Measurements from ENCODE around the gene DTX1.

Gene DTX1

DNA sequence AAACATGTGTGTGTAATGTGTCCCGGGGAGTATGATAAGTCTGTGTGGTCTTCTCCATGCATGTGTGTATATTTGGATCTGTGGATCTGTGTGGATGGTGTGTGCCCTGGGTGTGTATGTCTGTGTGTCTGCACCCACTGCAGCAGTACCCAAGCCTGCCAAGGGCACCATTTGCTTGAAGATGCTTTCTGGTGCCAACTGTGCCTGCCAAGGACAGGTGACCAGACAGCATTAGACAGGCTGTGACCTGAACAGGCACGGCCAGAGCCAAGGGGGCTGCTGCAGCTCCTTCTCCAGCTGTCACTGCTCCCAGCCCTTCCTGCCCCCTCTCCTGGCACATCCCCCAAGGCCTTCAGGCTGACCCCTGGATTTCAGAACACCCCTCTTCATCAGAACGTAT, 35.0 kb downstream of the DTX1 start:
- Histone ChIP-seq H3K27ac (ENCODE audit: low read depth, low read length) (peak overlapping the region; percentile 97), H3K4me3 (ENCODE audit: low read length) (peak overlapping the region; percentile 43; the same call in 1 of the 2 replicates), H4K20me1 (ENCODE audit: control insufficient read depth, insufficient read depth, low read depth, low read length) (no peaks in the 10 kb centered on the region), H3K4me2 (ENCODE audit: low read length) (peak overlapping the region; percentile 98), H3K79me2 (ENCODE audit: control insufficient read depth, low read length) (peaks cover 67% of the 10 kb centered on the region), H3K27me3 (ENCODE audit: control insufficient read depth, low read length) (no peaks in the 10 kb centered on the region), H3K36me3 (ENCODE audit: control insufficient read depth, low read length) (peaks cover 95% of the 10 kb centered on the region), H3F3A (ENCODE audit: control insufficient read depth, insufficient read depth) (peaks cover 67% of the 10 kb centered on the region), H3K9me2 (replicated peaks; ENCODE audit: control insufficient read depth, low read length) (no peaks in the 10 kb centered on the region), H3K4me1 (ENCODE audit: control insufficient read depth, low read length) (peaks cover 96% of the 10 kb centered on the region), H3K9me3 (ENCODE audit: control insufficient read depth, insufficient read depth, low read length) (no peaks in the 10 kb centered on the region)
- no peak for TF ChIP-seq EZH2phosphoT487 (IDR thresholded peaks at IDR 0.05; ENCODE audit: borderline replicate concordance, low read length)
- TF ChIP-seq, protein P1, sequence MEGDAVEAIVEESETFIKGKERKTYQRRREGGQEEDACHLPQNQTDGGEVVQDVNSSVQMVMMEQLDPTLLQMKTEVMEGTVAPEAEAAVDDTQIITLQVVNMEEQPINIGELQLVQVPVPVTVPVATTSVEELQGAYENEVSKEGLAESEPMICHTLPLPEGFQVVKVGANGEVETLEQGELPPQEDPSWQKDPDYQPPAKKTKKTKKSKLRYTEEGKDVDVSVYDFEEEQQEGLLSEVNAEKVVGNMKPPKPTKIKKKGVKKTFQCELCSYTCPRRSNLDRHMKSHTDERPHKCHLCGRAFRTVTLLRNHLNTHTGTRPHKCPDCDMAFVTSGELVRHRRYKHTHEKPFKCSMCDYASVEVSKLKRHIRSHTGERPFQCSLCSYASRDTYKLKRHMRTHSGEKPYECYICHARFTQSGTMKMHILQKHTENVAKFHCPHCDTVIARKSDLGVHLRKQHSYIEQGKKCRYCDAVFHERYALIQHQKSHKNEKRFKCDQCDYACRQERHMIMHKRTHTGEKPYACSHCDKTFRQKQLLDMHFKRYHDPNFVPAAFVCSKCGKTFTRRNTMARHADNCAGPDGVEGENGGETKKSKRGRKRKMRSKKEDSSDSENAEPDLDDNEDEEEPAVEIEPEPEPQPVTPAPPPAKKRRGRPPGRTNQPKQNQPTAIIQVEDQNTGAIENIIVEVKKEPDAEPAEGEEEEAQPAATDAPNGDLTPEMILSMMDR (IDR thresholded peaks at IDR 0.05; ENCODE audit: low read depth, low read length, poor library complexity, severe bottlenecking), result no peak

DNA sequence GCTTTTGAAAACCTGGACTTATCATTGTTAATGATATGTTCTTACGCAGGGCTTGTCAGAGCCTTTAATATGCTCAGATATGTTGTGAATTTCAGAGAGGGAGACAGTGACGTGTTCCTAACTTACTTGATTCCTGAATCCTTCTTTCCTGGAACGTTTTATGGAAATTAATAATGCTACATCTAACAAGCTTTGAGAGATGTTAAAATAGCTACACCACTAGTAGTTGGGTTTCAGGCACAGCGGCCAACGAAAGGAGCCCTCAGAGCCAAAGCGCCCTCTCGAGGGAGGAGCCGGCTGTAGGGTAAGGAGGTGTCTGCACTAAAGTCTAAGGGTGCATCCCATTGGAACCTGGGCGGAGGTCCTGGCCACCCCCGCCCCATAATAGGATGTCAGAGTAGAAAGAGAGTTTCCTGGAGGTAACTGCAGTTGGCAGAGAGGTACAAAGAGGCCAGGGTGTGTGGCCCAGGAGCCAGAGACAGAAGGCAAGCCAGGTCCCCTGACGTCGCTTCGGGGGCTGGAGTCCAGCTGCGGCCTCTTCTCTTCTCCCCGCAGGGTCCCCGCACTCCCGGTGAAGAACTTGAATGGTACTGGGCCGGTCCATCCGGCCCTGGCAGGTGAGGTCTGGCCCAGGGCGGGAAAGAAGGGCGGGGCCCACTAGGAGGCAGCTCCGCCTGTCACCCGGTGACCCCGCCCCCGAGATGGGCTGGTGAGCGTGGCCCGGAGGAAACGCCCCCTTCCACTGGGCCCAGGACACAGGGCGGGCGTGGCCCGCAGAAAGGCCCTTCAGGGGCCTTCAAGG, 36.3 kb downstream of the DTX1 start:
- H3K9me2 ChIP-seq (replicated peaks; ENCODE audit: control insufficient read depth, low read length), result no peaks in the 10 kb centered on the region
- H3F3A ChIP-seq (ENCODE audit: control insufficient read depth, insufficient read depth), result peaks cover 75% of the 10 kb centered on the region
- H3K9me3 ChIP-seq (ENCODE audit: control insufficient read depth, insufficient read depth, low read length), result no peaks in the 10 kb centered on the region
- H3K79me2 ChIP-seq (ENCODE audit: control insufficient read depth, low read length), result peaks cover 56% of the 10 kb centered on the region
- peak overlapping the region; percentile 98 for H3K4me2 ChIP-seq (ENCODE audit: low read length)
- H3K27ac ChIP-seq (ENCODE audit: low read depth, low read length), result peak overlapping the region; percentile 97
- H4K20me1 ChIP-seq (ENCODE audit: control insufficient read depth, insufficient read depth, low read depth, low read length), result no peaks in the 10 kb centered on the region
- no peak for TF ChIP-seq EZH2phosphoT487 (IDR thresholded peaks at IDR 0.05; ENCODE audit: borderline replicate concordance, low read length)
- TF ChIP-seq, protein P1 (IDR thresholded peaks at IDR 0.05; ENCODE audit: low read depth, low read length, poor library complexity, severe bottlenecking), result peak; percentile 74
- no peak overlapping the region for H3K4me3 ChIP-seq (ENCODE audit: low read length)
- H3K27me3 ChIP-seq (ENCODE audit: control insufficient read depth, low read length), result no peaks in the 10 kb centered on the region
- peaks cover 96% of the 10 kb centered on the region for H3K4me1 ChIP-seq (ENCODE audit: control insufficient read depth, low read length)
- peaks cover 98% of the 10 kb centered on the region for H3K36me3 ChIP-seq (ENCODE audit: control insufficient read depth, low read length)

- no peaks in the 10 kb centered on the region for H4K20me1 ChIP-seq (ENCODE audit: control insufficient read depth, insufficient read depth, low read depth, low read length)
- no peak overlapping the region; the same call in 1 of the 2 replicates for H3K27ac ChIP-seq (ENCODE audit: low read depth, low read length)
- H3K4me2 ChIP-seq (ENCODE audit: low read length), result no peak overlapping the region
- H3K27me3 ChIP-seq (ENCODE audit: control insufficient read depth, low read length), result no peaks in the 10 kb centered on the region
- no peak overlapping the region for H3K4me3 ChIP-seq (ENCODE audit: low read length)
- H3K9me3 ChIP-seq (ENCODE audit: control insufficient read depth, insufficient read depth, low read length), result no peaks in the 10 kb centered on the region
- no peaks in the 10 kb centered on the region for H3K9me2 ChIP-seq (replicated peaks; ENCODE audit: control insufficient read depth, low read length)
- H3K36me3 ChIP-seq (ENCODE audit: control insufficient read depth, low read length), result peaks cover 98% of the 10 kb centered on the region
- TF ChIP-seq EZH2phosphoT487 (IDR thresholded peaks at IDR 0.05; ENCODE audit: borderline replicate concordance, low read length), result no peak
- TF ChIP-seq, protein P1 (IDR thresholded peaks at IDR 0.05; ENCODE audit: low read depth, low read length, poor library complexity, severe bottlenecking), result no peak
- peaks cover 75% of the 10 kb centered on the region for H3F3A ChIP-seq (ENCODE audit: control insufficient read depth, insufficient read depth)
- H3K79me2 ChIP-seq (ENCODE audit: control insufficient read depth, low read length), result peaks cover 49% of the 10 kb centered on the region
- H3K4me1 ChIP-seq (ENCODE audit: control insufficient read depth, low read length), result peaks cover 96% of the 10 kb centered on the region
Measured at GRCh38 chr12:113093409-113094101, 37.0 kb downstream of the DTX1 start.
